GM12874 (cell line): Measurements from ENCODE around the gene NCKAP5.

ENCODE experiments used
- TF ChIP-seq, protein P1 (sequence below): IDR thresholded peaks from 2 replicates; pipeline ENCODE4 v1.5.1; 2011; ENCODE audit warnings: low read depth, mild to moderate bottlenecking, control low read depth, low read length, moderate library complexity; ENCODE audit not compliant: insufficient read depth

The NCKAP5 gene

DNA sequence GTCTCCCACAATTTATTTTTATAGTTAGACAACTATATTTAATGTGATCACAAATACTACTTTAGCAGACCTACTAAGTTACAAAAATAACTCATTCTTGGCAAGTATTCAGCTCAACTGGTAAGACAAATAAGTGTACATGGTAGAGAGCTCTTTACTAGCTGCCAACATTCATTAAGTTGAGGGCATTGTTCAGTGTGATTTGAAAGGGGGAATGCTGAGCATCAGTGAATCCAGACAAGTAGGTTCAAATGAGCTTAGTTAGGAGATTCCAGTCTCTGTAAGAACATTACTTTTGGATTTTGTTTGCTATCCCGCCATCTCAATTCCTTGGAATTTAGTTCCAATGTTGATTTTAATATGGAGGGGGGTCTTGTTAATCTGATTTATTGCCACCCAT, 710.9 kb downstream of the NCKAP5 start:
- TF ChIP-seq, protein P1, sequence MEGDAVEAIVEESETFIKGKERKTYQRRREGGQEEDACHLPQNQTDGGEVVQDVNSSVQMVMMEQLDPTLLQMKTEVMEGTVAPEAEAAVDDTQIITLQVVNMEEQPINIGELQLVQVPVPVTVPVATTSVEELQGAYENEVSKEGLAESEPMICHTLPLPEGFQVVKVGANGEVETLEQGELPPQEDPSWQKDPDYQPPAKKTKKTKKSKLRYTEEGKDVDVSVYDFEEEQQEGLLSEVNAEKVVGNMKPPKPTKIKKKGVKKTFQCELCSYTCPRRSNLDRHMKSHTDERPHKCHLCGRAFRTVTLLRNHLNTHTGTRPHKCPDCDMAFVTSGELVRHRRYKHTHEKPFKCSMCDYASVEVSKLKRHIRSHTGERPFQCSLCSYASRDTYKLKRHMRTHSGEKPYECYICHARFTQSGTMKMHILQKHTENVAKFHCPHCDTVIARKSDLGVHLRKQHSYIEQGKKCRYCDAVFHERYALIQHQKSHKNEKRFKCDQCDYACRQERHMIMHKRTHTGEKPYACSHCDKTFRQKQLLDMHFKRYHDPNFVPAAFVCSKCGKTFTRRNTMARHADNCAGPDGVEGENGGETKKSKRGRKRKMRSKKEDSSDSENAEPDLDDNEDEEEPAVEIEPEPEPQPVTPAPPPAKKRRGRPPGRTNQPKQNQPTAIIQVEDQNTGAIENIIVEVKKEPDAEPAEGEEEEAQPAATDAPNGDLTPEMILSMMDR, result no peak

DNA sequence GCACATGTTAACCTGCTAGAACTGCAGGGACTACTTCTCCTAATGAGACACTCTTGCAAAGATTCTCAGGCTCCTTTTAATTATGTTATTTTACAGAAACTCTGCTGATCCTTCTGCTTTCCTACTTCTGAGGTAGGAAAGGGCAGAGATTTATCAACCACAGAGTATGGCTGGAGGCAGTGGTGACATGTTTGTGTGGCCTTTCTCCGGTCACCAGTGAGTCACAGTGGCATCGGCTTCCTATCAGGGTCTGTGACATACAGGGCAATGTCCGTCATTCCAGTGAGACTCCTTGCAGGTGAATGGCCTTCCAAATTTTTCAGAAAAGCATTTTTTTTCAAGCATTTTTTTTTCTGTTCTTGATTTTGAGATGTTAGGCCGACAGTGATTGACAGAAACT, 717.6 kb downstream of the NCKAP5 start:
- TF ChIP-seq, protein P1, result no peak

DNA sequence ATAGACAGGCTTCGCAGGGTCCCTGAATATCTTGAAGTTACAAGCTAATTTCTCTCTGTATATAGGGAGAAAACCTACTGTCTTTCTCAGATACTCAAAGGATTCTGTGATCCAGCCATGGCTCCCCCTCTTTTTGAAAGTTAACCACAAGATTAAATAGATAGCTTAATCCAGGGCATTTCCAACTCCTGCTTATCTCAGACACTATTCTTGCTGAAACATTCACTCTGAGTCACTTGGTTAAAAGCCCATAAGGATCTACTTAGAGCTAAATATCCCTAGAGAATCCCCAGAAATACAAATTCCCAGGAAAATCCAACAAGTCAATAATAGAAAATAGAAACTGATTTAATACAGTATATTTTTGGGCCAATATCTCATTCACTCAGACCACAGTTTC, 719.1 kb downstream of the NCKAP5 start:
- TF ChIP-seq, protein P1, result no peak

DNA sequence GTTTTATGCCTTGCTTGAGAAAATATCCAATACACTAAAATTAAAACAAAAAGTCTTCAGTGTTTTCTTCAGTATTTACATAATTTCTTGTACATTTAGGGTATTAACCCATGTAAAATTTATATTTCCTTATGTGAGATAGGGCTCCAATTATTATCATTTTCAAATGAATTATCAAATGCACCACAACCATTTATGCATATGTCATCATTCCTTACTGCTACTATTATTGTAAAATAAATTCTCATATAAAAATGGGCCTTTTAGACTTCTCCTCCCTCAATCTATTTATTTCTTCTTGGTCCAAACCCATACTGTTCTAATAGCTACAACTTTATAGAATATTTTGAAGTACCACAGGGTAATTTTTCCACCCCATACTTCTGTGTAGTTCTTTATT, 722.9 kb downstream of the NCKAP5 start:
- TF ChIP-seq, protein P1, result no peak

DNA sequence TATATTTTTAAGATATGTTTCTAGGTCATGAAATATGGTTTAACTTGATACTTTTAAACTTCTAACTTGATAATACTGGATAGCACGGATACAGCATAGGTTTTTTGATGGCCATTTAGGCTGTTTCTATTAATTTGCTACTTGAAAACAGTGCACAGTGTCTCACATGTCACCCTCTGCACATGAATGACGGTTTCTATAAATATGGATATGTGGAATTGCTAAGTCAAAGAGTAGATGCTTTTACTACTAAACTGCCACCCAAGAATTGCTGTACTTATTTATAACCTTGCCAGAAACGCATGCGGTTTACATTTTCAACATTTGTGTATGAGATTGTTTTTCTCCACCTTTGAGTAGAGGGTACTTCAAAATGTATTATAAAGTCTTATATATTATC, 723.7 kb downstream of the NCKAP5 start:
- TF ChIP-seq, protein P1, result no peak

DNA sequence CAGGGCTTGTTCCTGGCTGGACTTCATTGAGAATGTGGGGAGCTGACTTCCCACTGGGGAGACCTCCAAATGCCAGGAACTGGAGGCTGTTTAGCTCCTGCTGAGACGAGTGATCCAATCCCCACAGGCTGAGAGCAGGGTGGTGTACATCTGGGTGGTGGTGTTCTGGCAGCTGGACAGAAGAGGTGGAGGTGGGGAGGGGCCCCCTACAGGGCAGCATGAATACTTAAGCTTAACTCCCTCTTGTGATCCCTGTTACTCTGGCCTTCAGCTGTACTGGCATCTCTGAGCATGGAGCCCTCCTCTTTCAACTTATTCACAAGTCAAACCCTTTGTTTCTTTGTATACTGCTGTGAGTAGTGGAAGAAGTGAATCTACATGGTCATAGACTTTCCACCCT, 730.5 kb downstream of the NCKAP5 start:
- TF ChIP-seq, protein P1, result no peak

DNA sequence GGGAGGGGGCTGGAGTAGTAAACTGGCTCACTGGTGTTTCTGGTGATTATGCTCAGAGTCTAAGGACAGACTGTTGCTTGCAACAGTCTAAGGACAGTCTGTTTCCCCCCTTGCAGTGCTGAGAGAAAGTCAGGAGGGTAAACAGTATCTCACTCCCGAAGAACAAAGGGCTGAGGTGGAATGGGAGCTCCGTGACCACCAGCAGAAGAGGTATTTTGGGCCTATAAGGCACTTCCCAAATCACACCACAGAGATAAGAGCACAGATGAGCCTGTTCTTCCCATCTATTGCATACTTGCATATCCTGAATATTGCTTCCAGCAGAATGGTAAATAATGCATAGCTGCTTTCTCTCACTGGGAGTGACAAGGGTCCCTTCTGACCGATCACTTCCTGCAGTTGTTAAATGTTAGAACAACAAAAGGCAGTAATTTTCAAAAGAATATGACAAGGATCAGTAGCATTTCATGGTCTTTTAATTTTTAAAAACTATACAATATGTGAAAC, 737.9 kb downstream of the NCKAP5 start:
- TF ChIP-seq, protein P1, result no peak
